MCF 10A (cell line): Measurements from ENCODE around the gene MUCL3. TPM values are rescaled to one million over a fixed set of nuclear protein-coding genes. Genes with fewer than 3 reads are reported as not detected.
"Not testable (repeated sequence)": the region's sequence is repeated elsewhere in the genome, so short reads cannot be mapped to it uniquely, and the experiment has no call there.

Source experiments
- BruUV-seq: library from RNA; stranded (reverse); fragments of 400-500 nt; replicated peaks from 2 replicates; lab custom pipeline; 2021; lab: Mats Ljungman, UMichigan
- CTCF ChIA-PET: fragments of 300-600 bp; sonication (Branson Sonifier 250); formaldehyde crosslinking; extraction: SDS; loops from one replicate; lab custom pipeline; 2021; ENCODE audit warnings: antibody characterized with exemption, inconsistent platforms; lab: Yijun Ruan, JAX
- POLR2A ChIA-PET: fragments of 300-600, 350-650 bp; sonication (Branson Sonifier 250); formaldehyde crosslinking; extraction: SDS; loops from one replicate; lab custom pipeline; 2020; ENCODE audit warnings: antibody characterized with exemption, inconsistent platforms; lab: Yijun Ruan, JAX
- DNase-seq: peaks from one replicate; pipeline ENCODE4 v3.0.0-alpha.2; 2018; ENCODE audit not compliant: unreplicated experiment
- H3K27ac Mint-ChIP-seq: one replicate; pipeline ENCODE4 v1.8.0; 2022; ENCODE audit warnings: mild to moderate bottlenecking, low read depth, mixed read lengths; ENCODE audit not compliant: unreplicated experiment
- H3K27me3 Mint-ChIP-seq: one replicate; pipeline ENCODE4 v1.8.0; 2022; ENCODE audit warnings: mixed read lengths; ENCODE audit not compliant: insufficient read depth, unreplicated experiment
- H3K36me3 Mint-ChIP-seq: one replicate; pipeline ENCODE4 v1.8.0; 2022; ENCODE audit warnings: mild to moderate bottlenecking, moderate library complexity, mixed read lengths; ENCODE audit not compliant: insufficient read depth, unreplicated experiment
- H3K4me1 Mint-ChIP-seq: one replicate; pipeline ENCODE4 v1.8.0; 2022; ENCODE audit warnings: mixed read lengths; ENCODE audit not compliant: insufficient read depth, unreplicated experiment
- H3K4me3 Mint-ChIP-seq: one replicate; pipeline ENCODE4 v1.8.0; 2022; ENCODE audit warnings: mild to moderate bottlenecking, moderate library complexity, mixed read lengths; ENCODE audit not compliant: unreplicated experiment
- H3K9me3 Mint-ChIP-seq: one replicate; pipeline ENCODE4 v1.8.0; 2022; ENCODE audit warnings: mixed read lengths; ENCODE audit not compliant: unreplicated experiment
- CTCF ChIP-seq: fragments of 200-600 bp; IDR thresholded peaks from one replicate; pipeline ENCODE4 v1.8.0; 2022; ENCODE audit warnings: antibody characterized with exemption, mild to moderate bottlenecking; ENCODE audit not compliant: unreplicated experiment
- intact Hi-C: fragments of 100-400 bp; cut with micrococcal nuclease; formaldehyde crosslinking; loops from 2 replicates; pipeline ENCODE4 v1.14.1; 2022
- total RNA-seq: library from RNA; stranded (reverse); gene quantifications from 2 replicates; pipeline ENCODE4 v1.2.3, GENCODE V29; 2022

Gene MUCL3
- total RNA-seq, 1 experiment from 2014 or later = not detected

- ChIA-PET POLR2A (interaction anchor here (0.9 to 1.5 kb wide), 3 partner anchors 143 to 163 kb away, joined by 3 to 6 read pairs (median 5); no protein-coding TSS in a partner anchor), CTCF (interaction anchor here (1.0 to 21.4 kb wide), 7 partner anchors 16 to 210 kb away, joined by 3 to 749 read pairs (median 5); no protein-coding TSS in a partner anchor)
- peaks cover 36% of the 10 kb centered on the region for H3K4me1 Mint-ChIP-seq
- H3K9me3 Mint-ChIP-seq = no peaks in the 10 kb centered on the region
- H3K27ac Mint-ChIP-seq = peak overlapping the region; percentile 67
- no peak for TF ChIP-seq CTCF
- no TSS peak for BruUV-seq
- no peak for DNase-seq
- H3K27me3 Mint-ChIP-seq = no peaks in the 10 kb centered on the region
- intact Hi-C loops = no loop called here
- H3K4me3 Mint-ChIP-seq = no peak overlapping the region
- peaks cover 48% of the 10 kb centered on the region for H3K36me3 Mint-ChIP-seq
Observed at GRCh38 chr6:30918670-30919069, 22.1 kb upstream of the MUCL3 start.

- POLR2A ChIA-PET = interaction anchor here (0.8 to 1.3 kb wide), 2 partner anchors 135 to 148 kb away, joined by 3 read pairs; no protein-coding TSS in a partner anchor
- Mint-ChIP-seq H3K4me3 (peak overlapping the region; percentile 35), H3K27me3 (no peaks in the 10 kb centered on the region), H3K27ac (peak overlapping the region; percentile 46), H3K36me3 (peaks cover 56% of the 10 kb centered on the region), H3K4me1 (peaks cover 28% of the 10 kb centered on the region), H3K9me3 (no peaks in the 10 kb centered on the region)
- DNase-seq = peak; percentile 41
- intact Hi-C loops = no loop called here
- BruUV-seq = no TSS peak
- TF ChIP-seq CTCF = no peak
- CTCF ChIA-PET = interaction anchor here (0.7 to 21.4 kb wide), 4 partner anchors 13 to 155 kb away, joined by 3 to 749 read pairs (median 3); no protein-coding TSS in a partner anchor
Observed at GRCh38 chr6:30922447-30922852, 18.3 kb upstream of the MUCL3 start.

GRCh38 chr6:30924040-30924627 is 16.6 kb upstream of the MUCL3 start:
- CTCF ChIA-PET = interaction anchor here (0.6 to 21.4 kb wide), 6 partner anchors 9 to 154 kb away, joined by 3 to 749 read pairs (median 4); partner anchors contain the start of genes MUCL3 and VARS2
- H3K9me3 Mint-ChIP-seq, BruUV-seq, H3K27me3 Mint-ChIP-seq, intact Hi-C loops, DNase-seq: not testable (repeated sequence)
- H3K4me1 Mint-ChIP-seq = peaks cover 39% of the 10 kb centered on the region
- peaks cover 40% of the 10 kb centered on the region for H3K36me3 Mint-ChIP-seq
- POLR2A ChIA-PET = interaction anchor here (0.6 to 4.1 kb wide), 6 partner anchors 10 to 149 kb away, joined by 3 to 36 read pairs (median 3); partner anchors contain the start of gene VARS2
- H3K27ac Mint-ChIP-seq = peak overlapping the region; percentile 46
- peak overlapping the region; percentile 14 for H3K4me3 Mint-ChIP-seq

GRCh38 chr6:30926644-30927043 is 14.1 kb upstream of the MUCL3 start:
- CTCF ChIA-PET = interaction anchor here (0.7 to 21.4 kb wide), 12 partner anchors 9 to 182 kb away, joined by 3 to 749 read pairs (median 4); partner anchors contain the start of gene VARS2
- TF ChIP-seq CTCF = no peak
- no TSS peak for BruUV-seq
- POLR2A ChIA-PET = interaction anchor here (0.6 to 4.1 kb wide), 25 partner anchors 9 to 309 kb away, joined by 3 to 36 read pairs (median 5); partner anchors contain the start of genes DDR1, GTF2H4, MRPS18B and VARS2
- intact Hi-C loops = no loop called here
- DNase-seq = peak; percentile 36
- Mint-ChIP-seq H3K36me3 (peaks cover 27% of the 10 kb centered on the region), H3K9me3 (no peaks in the 10 kb centered on the region), H3K27ac (peak overlapping the region; percentile 95), H3K4me1 (peaks cover 45% of the 10 kb centered on the region), H3K4me3 (peak overlapping the region; percentile 42), H3K27me3 (no peaks in the 10 kb centered on the region)

- H3K9me3 Mint-ChIP-seq, intact Hi-C loops, H3K27me3 Mint-ChIP-seq, DNase-seq: not testable (repeated sequence)
- Mint-ChIP-seq H3K36me3 (peaks cover 23% of the 10 kb centered on the region), H3K4me3 (peak overlapping the region; percentile 42), H3K27ac (peak overlapping the region; percentile 95), H3K4me1 (peaks cover 42% of the 10 kb centered on the region)
- CTCF ChIA-PET = interaction anchor here (0.7 to 21.4 kb wide), 10 partner anchors 8 to 151 kb away, joined by 3 to 749 read pairs (median 4); partner anchors contain the start of gene VARS2
- TSS peak; percentile 76 for BruUV-seq
- POLR2A ChIA-PET = interaction anchor here (0.6 to 4.1 kb wide), 24 partner anchors 8 to 309 kb away, joined by 3 to 36 read pairs (median 5); partner anchors contain the start of genes DDR1, GTF2H4, MRPS18B and VARS2
Observed at GRCh38 chr6:30927080-30927479, 13.7 kb upstream of the MUCL3 start.
